Vagina (tissue), 2 donors: ENCODE results near the gene DIAPH2.

Source experiments
- POLR2AphosphoS5 ChIP-seq, 2 donors: sonication (generic); formaldehyde crosslinking; IDR thresholded peaks; one replicate each; pipeline ENCODE4 v1.9.0; 2017; ENCODE audit warnings: antibody characterized with exemption in 2 of 2, mild to moderate bottlenecking in 2 of 2, low read depth in 1 of 2; ENCODE audit not compliant: insufficient read depth in 1 of 2
- TF ChIP-seq, protein P1 (sequence below), 3 experiments: fragments of 450-650 bp in 2 of 3; fragments of 200-600 bp in 1 of 3; sonication (generic) in 1 of 3; IDR thresholded peaks; one replicate each; pipeline ENCODE4 v1.5.1; 2017 to 2019; ENCODE audit warnings: antibody characterized with exemption in 3 of 3, mild to moderate bottlenecking in 2 of 3, moderate library complexity in 2 of 3

DNA sequence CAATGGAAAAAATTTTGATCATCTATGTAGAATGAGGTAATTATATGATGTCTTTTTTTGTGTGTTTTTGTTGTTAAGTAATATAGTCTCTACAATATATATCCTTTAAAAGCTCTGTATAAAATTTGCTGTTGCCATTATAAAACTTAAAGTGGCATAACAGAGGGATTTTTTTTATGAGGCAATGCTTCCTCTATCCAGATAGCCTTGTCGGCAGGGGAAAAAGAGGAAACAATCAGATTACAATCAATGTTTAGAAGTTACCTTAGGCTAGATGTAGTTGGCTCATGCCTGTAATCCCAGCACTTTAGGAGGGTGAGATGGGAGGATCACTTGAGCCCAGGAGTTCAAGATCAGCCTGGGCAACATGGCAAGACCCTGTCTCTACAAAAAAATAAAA is 86.8 kb downstream of the DIAPH2 start:
- TF ChIP-seq POLR2AphosphoS5 (IDR thresholded peaks at IDR 0.05; ENCODE audit: insufficient read depth in 1 of 2, low read depth in 1 of 2), result no peak
- TF ChIP-seq, protein P1, sequence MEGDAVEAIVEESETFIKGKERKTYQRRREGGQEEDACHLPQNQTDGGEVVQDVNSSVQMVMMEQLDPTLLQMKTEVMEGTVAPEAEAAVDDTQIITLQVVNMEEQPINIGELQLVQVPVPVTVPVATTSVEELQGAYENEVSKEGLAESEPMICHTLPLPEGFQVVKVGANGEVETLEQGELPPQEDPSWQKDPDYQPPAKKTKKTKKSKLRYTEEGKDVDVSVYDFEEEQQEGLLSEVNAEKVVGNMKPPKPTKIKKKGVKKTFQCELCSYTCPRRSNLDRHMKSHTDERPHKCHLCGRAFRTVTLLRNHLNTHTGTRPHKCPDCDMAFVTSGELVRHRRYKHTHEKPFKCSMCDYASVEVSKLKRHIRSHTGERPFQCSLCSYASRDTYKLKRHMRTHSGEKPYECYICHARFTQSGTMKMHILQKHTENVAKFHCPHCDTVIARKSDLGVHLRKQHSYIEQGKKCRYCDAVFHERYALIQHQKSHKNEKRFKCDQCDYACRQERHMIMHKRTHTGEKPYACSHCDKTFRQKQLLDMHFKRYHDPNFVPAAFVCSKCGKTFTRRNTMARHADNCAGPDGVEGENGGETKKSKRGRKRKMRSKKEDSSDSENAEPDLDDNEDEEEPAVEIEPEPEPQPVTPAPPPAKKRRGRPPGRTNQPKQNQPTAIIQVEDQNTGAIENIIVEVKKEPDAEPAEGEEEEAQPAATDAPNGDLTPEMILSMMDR (IDR thresholded peaks at IDR 0.05), result no peak
